LNCAP (cell line): ENCODE results near the gene ACTL6B.
A peak's percentile ranks its signal among the peaks of the same experiment; 100 is the strongest.

Experiments
- TF ChIP-seq, protein P1 (sequence below): fragments of 450-650 bp; IDR thresholded peaks from 2 replicates; pipeline ENCODE4 v1.5.1; 2017; ENCODE audit warnings: mild to moderate bottlenecking

ACTL6B gene

DNA sequence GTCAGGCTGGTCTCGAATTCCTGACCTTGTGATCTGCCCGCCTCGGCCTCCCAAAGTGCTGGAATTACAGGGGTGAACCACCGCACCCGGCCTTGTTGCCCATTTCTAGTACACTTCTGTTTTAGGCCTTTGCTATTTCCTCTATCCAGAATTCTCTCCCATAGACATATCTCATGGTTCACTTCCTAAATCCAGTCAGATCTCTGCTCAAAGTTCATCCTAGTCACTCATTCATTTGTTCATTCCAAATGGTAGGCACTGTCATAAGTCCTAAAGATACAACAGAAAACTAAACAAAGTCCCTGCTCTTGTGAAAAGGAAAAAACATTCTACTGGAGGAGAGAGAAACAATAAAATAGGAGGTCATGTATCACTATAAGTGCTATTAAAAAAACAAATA, 46.3 kb downstream of the ACTL6B start:
- TF ChIP-seq, protein P1, sequence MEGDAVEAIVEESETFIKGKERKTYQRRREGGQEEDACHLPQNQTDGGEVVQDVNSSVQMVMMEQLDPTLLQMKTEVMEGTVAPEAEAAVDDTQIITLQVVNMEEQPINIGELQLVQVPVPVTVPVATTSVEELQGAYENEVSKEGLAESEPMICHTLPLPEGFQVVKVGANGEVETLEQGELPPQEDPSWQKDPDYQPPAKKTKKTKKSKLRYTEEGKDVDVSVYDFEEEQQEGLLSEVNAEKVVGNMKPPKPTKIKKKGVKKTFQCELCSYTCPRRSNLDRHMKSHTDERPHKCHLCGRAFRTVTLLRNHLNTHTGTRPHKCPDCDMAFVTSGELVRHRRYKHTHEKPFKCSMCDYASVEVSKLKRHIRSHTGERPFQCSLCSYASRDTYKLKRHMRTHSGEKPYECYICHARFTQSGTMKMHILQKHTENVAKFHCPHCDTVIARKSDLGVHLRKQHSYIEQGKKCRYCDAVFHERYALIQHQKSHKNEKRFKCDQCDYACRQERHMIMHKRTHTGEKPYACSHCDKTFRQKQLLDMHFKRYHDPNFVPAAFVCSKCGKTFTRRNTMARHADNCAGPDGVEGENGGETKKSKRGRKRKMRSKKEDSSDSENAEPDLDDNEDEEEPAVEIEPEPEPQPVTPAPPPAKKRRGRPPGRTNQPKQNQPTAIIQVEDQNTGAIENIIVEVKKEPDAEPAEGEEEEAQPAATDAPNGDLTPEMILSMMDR = no peak

DNA sequence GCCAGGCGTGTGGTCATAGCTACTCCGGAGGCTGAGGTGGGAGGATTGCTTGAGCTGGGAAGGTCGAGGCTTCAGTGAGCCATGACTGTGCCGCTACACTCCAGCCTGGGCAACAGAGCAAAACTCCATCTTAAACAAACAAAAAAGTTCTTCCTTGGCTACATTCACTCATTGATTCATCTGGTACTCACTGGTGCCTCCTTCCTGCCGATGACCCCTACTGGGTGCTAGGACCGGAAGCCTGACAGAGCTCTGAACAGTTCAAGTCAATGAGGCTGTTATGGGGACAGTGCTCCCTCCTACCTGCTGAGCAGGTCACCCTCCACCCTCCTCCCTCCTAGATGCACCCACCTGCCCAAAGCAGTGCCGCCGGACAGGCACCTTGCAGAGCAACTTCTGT, 49.1 kb downstream of the ACTL6B start:
- TF ChIP-seq, protein P1 = no peak

DNA sequence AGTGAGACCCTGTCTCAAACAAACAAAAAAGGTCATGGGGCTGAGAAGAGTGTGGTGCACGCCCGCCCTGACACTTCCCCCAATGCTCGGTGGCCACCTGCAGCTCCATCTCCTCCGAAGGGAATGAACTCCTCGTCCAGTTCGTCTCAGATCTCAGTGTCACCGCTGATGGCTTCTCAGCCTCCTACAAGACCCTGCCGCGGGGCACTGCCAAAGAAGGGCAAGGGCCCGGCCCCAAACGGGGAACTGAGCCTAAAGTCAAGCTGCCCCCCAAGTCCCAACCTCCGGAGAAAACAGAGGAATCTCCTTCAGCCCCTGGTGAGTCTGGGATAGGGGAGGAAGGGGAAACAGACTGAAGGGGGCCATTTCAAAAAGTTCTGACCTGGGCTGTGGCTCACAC, 49.9 kb downstream of the ACTL6B start:
- TF ChIP-seq, protein P1 = no peak

DNA sequence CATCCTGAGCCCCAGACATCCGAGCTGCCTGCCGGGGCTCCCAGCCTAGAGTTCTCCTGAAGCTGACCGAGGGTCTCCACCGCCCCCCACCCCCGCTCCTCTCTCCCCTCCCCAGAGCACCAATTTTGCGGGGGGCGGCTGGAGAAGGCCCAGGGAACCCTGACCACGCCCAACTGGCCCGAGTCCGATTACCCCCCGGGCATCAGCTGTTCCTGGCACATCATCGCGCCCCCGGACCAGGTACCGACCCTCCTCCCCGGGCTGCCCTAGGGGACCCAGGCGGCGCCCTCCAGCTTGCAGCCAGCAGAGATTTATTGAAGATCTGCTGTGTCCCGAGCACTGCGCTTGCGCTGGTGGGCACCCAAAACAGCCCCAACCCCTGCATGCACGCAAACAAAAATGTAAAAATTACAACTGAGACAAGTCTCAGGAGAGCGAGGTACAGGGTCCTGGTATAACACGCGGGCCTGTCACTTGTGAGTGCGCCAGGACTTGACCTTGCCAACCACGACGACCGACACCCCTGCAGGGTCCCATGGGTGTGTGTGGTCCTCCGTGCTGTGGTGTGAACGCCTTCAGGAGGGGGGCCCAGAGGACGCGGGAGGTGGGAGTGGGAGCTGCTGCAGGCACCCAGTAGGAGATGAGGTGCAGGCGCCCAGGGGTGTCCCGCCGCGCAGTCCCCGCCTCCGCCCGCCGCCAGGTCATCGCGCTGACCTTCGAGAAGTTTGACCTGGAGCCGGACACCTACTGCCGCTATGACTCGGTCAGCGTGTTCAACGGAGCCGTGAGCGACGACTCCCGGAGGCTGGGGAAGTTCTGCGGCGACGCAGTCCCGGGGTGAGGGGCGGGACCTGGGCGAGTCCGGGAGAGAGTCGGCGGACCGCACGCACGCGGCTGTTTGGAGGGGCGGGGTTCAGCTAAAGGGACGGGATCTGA, 51.0 kb downstream of the ACTL6B start:
- TF ChIP-seq, protein P1 = no peak

DNA sequence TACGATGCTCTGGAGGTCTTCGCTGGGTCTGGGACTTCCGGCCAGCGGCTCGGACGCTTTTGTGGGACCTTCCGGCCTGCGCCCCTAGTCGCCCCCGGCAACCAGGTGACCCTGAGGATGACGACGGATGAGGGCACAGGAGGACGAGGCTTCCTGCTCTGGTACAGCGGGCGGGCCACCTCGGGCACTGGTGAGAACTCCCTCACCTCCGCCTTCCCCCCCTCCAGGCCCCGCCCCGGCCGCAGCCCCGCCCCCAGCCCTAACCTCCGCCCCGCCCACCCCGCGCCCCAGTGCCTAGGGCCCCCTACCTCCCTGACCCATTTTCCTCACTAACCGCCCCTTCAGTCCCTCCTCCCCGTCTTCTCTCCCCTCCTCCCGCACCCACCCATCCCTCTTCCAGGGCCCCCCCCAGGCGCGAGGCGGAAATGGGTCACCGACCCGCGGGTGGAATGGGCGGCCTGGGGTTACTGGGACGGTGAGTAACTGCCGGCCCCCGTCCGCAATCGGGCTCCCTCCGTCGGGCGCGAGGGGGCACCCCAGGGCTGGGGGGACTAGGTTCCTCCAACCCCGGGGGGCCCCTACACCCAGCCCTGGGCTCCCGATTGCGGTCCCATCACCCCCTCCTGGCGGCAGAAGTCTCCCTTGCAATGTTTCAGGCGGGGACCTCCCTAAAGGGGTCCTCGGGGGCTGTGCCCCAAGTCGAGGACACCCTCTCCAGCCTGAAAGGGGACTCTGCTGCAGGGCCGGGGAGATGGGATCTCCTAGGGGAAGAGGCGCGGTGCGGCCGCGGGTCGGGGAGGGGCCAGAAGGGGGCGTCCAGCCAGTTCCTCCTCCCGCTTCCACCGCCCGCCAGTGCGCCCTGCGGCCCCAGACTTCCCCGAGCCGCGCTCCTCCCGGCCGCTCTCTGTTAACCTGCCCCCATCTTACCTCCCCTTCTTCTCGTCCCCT, 51.9 kb downstream of the ACTL6B start:
- TF ChIP-seq, protein P1 = peak; percentile 54

DNA sequence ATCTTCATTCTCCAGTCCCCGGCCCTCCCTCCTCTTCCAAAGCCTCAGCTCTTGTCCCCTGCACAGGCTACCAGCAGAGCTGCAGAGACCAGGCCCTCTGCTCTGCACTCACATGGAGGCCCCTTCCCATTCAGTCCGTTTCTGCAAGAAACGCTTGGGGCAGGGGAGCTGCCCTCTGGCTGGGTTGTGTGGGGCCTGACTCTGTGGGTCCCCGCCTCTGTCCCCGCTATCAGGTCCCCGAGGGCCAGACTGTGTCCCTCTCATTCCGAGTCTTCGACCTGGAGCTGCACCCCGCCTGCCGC, 52.6 kb downstream of the ACTL6B start:
- TF ChIP-seq, protein P1 = no peak

DNA sequence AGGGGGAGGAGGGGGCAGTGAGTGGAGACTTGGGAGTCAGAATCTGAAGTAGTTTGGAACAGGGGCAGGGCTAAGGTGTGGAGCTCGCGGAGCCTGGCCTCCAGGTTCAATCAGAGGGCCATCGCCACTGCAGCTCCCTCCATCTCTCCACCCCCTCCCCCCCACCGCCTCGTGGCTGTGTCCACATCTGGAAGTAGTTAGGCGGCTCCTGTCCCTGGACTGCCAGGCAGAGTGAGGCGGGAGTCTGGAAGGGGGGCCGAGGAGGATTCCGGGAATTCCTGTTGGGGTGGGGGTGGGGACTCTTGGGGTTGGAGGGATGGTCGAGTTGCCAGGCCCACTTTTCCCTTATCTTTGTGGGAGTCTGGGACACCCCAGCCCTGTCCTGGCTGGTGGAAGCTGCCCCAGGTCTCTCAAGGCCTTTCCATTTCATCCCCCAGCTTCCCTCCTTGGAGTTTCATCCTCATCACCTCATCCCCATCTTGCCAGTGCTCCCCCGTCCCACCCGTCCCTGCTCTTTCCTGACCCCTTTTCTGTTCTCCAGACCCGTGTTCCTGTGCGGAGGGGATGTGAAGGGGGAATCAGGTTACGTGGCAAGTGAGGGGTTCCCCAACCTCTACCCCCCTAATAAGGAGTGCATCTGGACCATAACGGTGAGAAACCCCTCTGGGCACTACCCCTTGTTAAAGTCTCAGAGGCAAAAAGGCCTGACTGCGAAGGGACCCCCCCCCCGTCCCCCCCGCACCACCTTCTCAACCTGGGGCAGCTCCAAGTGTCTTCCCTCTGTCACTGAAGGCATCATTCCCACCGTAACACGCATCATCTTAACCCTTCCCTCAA, 53.1 kb downstream of the ACTL6B start:
- TF ChIP-seq, protein P1 = no peak
